D341Med (cell line): ENCODE measurements around the gene CCL19.

Experiments
- DNase-seq: peaks from one replicate; pipeline ENCODE4 v3.0.0; 2012; ENCODE audit warnings: low spot score

Gene CCL19

DNA sequence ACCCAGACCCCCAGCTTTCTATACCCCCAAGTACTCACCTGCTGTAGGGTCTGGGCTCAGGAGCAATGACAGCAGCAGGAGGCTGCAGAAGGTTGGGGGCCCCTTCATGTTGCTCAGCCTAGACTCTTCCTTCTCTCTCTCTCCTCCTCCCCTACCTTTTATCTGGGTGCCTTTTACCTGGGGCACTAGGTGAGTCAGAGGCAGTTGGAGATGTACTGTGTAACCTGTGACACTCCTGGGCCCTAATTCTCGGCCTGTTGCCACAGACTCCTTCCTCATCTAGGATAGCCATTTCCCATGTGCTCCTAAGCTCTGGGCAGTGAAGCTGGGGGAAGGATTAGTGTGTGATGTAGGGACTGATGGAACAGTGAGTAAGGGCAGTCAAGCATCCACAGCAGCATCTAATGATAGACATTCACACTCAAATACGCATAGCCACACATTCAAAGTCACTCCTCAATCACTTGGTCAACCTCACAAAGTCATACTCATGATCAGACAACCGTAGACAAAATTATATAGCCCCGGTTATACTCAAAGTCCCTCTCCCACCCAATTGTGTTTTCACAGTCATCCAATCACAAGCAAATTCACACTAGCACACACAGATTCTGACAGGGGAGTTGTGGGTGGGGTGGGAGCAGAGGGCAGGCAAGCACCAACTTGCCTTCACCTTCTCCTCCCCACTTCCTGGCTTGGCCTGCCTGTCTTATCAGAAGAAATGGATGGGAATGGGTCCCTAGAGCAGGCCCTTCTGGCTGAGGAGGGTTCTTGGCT lies 28.4 kb downstream of the CCL19 start, which contains the start of gene CCL27:
Gene CCL27 (minus strand): TSS at position 132 of the 777 bp plus-strand sequence. CDS start 24 bp downstream, at position 108.
- no peak for DNase-seq

DNA sequence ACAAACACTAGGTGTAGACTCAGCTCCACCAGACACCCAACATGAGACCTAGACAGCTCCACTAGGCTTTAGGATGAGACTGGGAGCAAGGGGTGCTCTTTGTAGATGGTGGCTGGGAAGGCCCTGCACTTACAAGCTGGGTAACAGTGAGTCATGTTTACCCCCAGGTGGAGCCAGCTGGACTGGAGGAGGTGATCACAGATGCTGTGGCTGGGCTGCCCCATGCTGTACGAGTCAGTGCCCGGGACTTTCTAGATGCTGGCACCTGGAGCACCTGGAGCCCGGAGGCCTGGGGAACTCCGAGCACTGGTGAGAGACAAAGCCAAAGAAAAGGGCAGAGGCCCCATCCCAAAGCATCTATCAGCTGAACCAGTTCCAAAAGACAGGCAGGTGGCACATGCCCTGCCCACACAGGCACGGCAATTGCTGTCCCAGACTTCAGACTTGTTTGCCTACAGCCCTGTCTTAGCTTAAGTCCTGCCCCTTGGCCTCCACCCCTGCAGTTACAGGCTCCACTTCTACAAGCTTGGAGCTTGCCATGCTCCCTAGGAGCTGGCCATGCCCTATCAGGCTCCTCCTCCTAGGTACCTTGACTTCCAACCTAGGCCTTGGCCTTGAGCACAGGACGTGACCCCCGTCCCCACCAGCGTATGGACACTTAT lies 31.4 kb downstream of the CCL19 start:
- DNase-seq = no peak

DNA sequence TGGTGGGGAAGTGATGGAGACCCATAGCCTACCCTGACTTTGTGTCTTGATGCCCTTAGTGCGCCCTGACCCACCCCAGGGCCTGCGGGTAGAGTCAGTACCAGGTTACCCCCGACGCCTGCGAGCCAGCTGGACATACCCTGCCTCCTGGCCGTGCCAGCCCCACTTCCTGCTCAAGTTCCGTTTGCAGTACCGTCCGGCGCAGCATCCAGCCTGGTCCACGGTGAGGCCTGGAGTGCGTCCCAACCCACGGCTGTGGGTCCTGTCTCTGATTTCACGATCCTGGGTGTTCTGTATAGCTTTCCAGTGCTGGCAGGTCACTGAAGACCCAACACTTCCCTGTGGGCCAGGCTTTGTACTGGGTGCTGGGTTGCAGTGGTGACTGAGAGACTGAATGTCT lies 32.6 kb downstream of the CCL19 start:
- no peak for DNase-seq

GRCh38 chr9:34656992-34657391 lies 34.1 kb downstream of the CCL19 start:
- DNase-seq = no peak

DNA sequence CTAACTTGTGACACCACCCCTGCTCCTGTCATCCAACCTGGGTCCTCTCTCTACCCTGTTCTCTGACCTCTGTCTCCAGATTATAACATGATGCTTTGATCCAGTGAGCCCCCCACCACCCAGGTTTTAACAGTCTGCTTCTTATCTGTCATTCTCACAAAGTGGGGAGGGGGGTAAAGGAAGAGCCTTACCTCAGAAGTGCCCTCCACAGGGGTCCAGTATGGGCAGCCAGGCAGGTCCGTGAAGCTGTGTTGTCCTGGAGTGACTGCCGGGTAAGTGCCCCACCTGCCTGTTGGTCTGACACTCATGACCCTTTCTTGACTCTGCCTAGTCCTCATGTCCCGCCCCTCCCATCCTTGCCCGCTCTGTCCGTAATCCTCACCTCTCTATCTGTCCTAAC lies 35.7 kb downstream of the CCL19 start:
- no peak for DNase-seq

- peak; percentile 85 for DNase-seq
Measured at GRCh38 chr9:34654323-34655051, 36.6 kb downstream of the CCL19 start.

DNA sequence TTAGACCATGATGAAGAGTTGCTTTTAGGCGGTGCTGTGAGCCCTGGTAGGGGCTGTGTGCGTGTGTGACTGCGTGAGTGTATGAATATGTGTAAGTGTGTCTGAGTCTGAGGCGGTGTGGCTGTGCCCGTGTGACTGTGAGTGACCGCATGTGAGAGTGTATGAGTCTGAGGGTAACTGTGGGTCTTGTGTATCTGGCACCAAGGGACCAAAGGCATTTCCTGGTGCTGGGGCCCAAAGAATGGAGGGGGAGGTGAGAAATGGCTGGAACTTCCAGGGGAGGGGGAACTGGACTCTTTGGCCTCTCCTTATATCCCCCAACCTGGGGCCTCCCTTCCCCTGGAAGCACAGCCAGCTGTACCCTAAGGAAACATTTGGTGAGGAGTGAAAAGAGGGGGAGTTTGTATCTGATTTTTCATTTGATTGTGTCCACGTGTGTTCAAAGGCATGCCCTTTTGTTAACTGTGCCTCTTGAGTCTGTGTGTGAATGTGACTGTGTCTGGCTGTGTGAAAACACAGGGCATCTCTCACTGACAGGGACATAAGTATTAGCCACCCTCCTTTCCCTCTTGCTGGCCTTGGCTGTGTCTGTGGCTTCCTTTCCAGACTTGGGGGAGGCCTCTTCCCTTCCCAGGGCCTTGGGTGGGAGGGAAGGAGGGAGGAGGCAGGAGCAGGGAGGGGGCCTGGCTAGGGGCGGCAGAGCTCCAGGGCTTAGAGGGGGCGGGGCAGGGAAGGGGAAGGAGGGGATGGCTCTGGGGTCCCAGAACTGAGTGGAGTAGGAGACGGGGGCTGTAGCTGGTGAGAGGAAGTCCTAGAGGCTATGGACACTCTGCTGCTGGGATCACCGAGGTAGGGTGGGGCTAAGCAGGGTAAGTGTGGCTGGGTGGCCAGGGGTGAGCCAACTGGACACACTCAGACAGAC lies 37.7 kb downstream of the CCL19 start:
- DNase-seq = peak; percentile 68

GRCh38 chr9:34652602-34653000 lies 38.5 kb downstream of the CCL19 start:
- DNase-seq = no peak

GRCh38 chr9:34651876-34652601 lies 39.0 kb downstream of the CCL19 start, which contains the start of gene IL11RA:
TSS of gene IL11RA (plus strand) at chr9:34652185. CDS start at chr9:34655218, 3,033 bp downstream.
- DNase-seq = no peak

DNA sequence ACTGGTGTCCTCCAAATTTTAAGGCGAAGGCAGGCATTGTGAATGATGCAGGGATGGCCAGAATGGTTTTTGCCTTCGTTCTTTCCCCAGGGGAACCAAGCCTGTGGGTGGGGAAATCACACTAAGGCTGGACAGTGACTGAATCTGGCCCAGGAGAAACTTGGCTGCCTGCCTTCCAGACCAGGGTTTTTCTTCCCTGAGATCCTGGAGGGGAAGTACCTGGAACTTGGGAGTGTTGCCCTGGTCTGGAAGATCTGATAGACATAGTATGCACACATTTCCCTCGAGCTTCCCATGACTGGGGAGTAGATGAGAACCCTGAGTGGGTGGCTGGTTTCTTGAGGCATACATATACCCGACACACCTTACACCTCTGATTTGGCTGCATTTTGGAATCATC lies 39.8 kb downstream of the CCL19 start:
- DNase-seq = no peak

DNA sequence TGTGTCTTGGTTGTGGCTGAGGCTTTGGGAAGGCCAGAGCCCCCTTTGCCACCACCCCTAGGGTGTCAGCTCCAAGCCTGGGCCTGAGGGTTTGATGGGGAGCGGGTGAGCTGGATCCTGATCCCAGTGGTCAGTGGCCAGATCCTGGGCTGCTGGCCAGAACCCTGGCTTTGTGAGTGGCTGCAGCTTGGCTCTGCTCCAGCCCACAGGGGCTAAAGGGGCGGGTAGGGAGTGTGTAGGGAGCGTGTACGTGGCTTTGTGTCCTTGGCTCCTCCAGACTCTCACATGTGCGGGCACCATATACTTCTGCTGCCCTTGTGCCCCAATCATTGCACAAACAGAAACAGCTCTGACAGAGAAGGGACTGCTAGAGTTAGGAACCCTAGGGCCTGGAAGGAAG lies 40.3 kb downstream of the CCL19 start:
- DNase-seq = no peak

- no peak for DNase-seq
Measured at GRCh38 chr9:34648673-34649072, 42.4 kb downstream of the CCL19 start.

DNA sequence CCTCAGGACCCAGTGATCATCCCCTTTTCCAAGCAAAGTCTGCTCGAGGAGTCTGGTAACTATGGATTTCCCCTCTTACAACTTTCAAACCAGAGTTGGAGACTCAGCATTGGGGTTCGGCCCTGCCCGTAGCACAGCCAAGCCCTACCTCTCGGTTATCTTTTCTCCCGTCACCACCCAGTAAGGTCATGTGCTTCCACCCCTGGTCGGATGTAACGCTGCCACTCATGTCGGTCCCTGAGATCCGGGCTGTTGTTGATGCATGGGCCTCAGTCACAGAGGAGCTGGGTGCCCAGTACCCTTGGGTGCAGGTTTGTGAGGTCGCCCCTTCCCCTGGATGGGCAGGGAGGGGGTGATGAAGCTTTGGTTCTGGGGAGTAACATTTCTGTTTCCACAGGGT lies 43.4 kb downstream of the CCL19 start:
- DNase-seq = no peak

- DNase-seq = no peak
Measured at GRCh38 chr9:34647084-34647403, 44.0 kb downstream of the CCL19 start.

GRCh38 chr9:34646211-34647083 lies 44.6 kb downstream of the CCL19 start, which contains the start of gene GALT:
TSS of gene GALT (plus strand) at chr9:34646675. CDS start at chr9:34646705, 30 bp downstream.
- DNase-seq = peak; percentile 90

DNA sequence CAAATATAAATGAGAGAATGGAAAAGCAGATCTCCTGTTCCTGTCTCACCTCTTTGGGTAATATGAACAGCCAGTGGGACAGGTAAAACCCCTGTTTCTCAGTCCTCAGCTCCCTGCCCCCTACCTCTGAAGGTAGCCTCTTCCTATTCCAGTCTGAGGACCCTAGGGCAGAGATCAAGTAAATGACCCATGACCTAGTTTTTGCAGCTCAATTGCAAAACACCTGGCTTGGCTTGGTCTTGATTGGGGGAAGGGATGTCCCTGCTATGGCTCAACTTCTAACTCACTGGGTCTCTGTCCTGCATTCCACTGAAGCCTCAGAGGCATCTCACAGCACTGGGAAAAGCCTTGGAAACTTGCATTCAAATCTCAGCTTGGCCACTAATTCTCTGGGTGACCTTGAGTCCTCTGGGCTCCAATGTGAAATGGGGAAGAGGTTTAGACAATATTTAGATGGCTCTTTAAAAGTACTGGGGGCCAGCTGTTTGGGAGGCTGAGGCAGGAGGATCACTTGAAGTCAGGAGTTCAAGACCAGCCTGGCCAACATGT lies 46.2 kb downstream of the CCL19 start:
- DNase-seq = no peak

- DNase-seq = no peak
Measured at GRCh38 chr9:34642679-34643078, 48.4 kb downstream of the CCL19 start.
